IMR-90 (cell line): ENCODE measurements around the gene SLC25A21. TPM values are rescaled to one million over a fixed set of nuclear protein-coding genes. Genes with fewer than 3 reads are reported as not detected.

Experiments
- ATAC-seq: fragments of 200-7000 bp; cut with Tn5 transposase; 2 replicates; pipeline ENCODE4 v1.9.1; 2020; ENCODE audit warnings: low read depth, mild to moderate bottlenecking, moderate library complexity
- BruUV-seq: library from RNA; stranded (reverse); fragments of 400-500 nt; replicated peaks from 2 replicates; lab custom pipeline; 2021; lab: Mats Ljungman, UMichigan
- CTCF ChIA-PET: fragments of 300-600 bp; formaldehyde crosslinking; extraction: SDS; loops from one replicate; lab custom pipeline; 2021; ENCODE audit warnings: antibody characterized with exemption; lab: Yijun Ruan, JAX
- POLR2A ChIA-PET: fragments of 300-600 bp; sonication (Branson Sonifier 250); formaldehyde crosslinking; loops from one replicate; lab custom pipeline; 2022; ENCODE audit warnings: antibody characterized with exemption; ENCODE audit not compliant: unreplicated experiment; lab: Charles Lee
- DNase-seq: peaks from one replicate; pipeline ENCODE4 v3.0.0; 2013
- H2AFZ ChIP-seq: replicated peaks from 2 replicates; pipeline ENCODE3; 2013; ENCODE audit warnings: low read length, mild to moderate bottlenecking; ENCODE audit not compliant: poor library complexity
- H2AK5ac ChIP-seq: 2 replicates; pipeline ENCODE4 v1.6.1; 2013; ENCODE audit warnings: low read depth, low read length, inconsistent platforms
- H2AK9ac ChIP-seq: replicated peaks from 2 replicates; pipeline ENCODE3; 2013; ENCODE audit warnings: mild to moderate bottlenecking, low read depth, low read length, moderate library complexity; ENCODE audit not compliant: poor library complexity
- H2BK120ac ChIP-seq: 2 replicates; pipeline ENCODE4 v1.6.1; 2013; ENCODE audit warnings: low read depth, low read length, inconsistent platforms
- H2BK15ac ChIP-seq: 3 replicates; pipeline ENCODE4 v1.6.1; 2013; ENCODE audit warnings: low read depth, low read length, inconsistent platforms
- H2BK20ac ChIP-seq: 2 replicates; pipeline ENCODE4 v1.6.1; 2013; ENCODE audit warnings: low read depth, mild to moderate bottlenecking, inconsistent platforms, low read length, moderate library complexity
- H2BK5ac ChIP-seq: 2 replicates; pipeline ENCODE4 v1.6.1; 2013; ENCODE audit warnings: mild to moderate bottlenecking, low read depth, low read length, inconsistent platforms; ENCODE audit not compliant: poor library complexity, severe bottlenecking
- H3K14ac ChIP-seq: replicated peaks from 2 replicates; pipeline ENCODE4 v1.6.1; 2013; ENCODE audit warnings: low read depth, low read length, inconsistent platforms
- H3K18ac ChIP-seq: 2 replicates; pipeline ENCODE4 v1.6.1; 2013; ENCODE audit warnings: low read depth, low read length, control low read depth
- H3K23ac ChIP-seq: 2 replicates; pipeline ENCODE4 v1.6.1; 2013; ENCODE audit warnings: low read depth, low read length, inconsistent platforms
- H3K27ac ChIP-seq: 2 replicates; pipeline ENCODE4 v1.5.1; 2013; ENCODE audit warnings: mild to moderate bottlenecking, control low read depth, low read length; ENCODE audit not compliant: insufficient read depth
- H3K27me3 ChIP-seq: 2 replicates; pipeline ENCODE4 v1.6.1; 2013; ENCODE audit warnings: low read length; ENCODE audit not compliant: control insufficient read depth, insufficient read depth
- H3K36me3 ChIP-seq: 2 replicates; pipeline ENCODE4 v1.6.1; 2013; ENCODE audit warnings: low read length, mixed read lengths; ENCODE audit not compliant: control insufficient read depth, insufficient read depth
- H3K4ac ChIP-seq: 2 replicates; pipeline ENCODE4 v1.6.1; 2013; ENCODE audit warnings: low read depth, low read length, inconsistent platforms
- H3K4me1 ChIP-seq: 2 replicates; pipeline ENCODE4 v1.6.1; 2013; ENCODE audit warnings: low read length, mixed read lengths; ENCODE audit not compliant: control insufficient read depth, insufficient read depth
- H3K4me2 ChIP-seq: 2 replicates; pipeline ENCODE4 v1.6.1; 2013; ENCODE audit warnings: low read depth, mild to moderate bottlenecking, control low read depth, low read length, moderate library complexity
- H3K4me3 ChIP-seq: 2 replicates; pipeline ENCODE4 v1.5.1; 2013; ENCODE audit warnings: low read depth, mild to moderate bottlenecking, control low read depth, low read length, moderate library complexity; ENCODE audit not compliant: insufficient read depth
- H3K56ac ChIP-seq: 2 replicates; pipeline ENCODE4 v1.6.1; 2013; ENCODE audit warnings: low read length, inconsistent platforms; ENCODE audit not compliant: insufficient read depth; ENCODE audit errors: extremely low read depth
- H3K79me1 ChIP-seq, 2 experiments: 2 replicates each; pipeline ENCODE4 v1.6.1; 2013; ENCODE audit warnings: low read length in 2 of 2, inconsistent platforms in 1 of 2, low read depth in 1 of 2
- H3K9ac ChIP-seq: 2 replicates; pipeline ENCODE4 v1.6.1; 2013; ENCODE audit warnings: low read depth, low read length, control low read depth
- H3K9me1 ChIP-seq: 2 replicates; pipeline ENCODE4 v1.6.1; 2013; ENCODE audit warnings: low read length, inconsistent platforms; ENCODE audit not compliant: insufficient read depth
- H3K9me3 ChIP-seq: 2 replicates; pipeline ENCODE4 v1.6.1; 2013; ENCODE audit warnings: low read length; ENCODE audit not compliant: control insufficient read depth, insufficient read depth
- H4K20me1 ChIP-seq: 2 replicates; pipeline ENCODE4 v1.6.1; 2013; ENCODE audit warnings: low read length, inconsistent platforms; ENCODE audit not compliant: insufficient read depth
- H4K5ac ChIP-seq: 2 replicates; pipeline ENCODE4 v1.6.1; 2013; ENCODE audit warnings: mild to moderate bottlenecking, low read depth, low read length, control low read depth
- H4K8ac ChIP-seq, 2 experiments: 2 replicates each; pipeline ENCODE4 v1.6.1; 2013; ENCODE audit warnings: low read depth in 2 of 2, low read length in 2 of 2, control low read depth in 1 of 2, inconsistent platforms in 1 of 2
- H4K91ac ChIP-seq: 2 replicates; pipeline ENCODE4 v1.6.1; 2013; ENCODE audit warnings: low read depth, low read length, inconsistent platforms; ENCODE audit not compliant: insufficient read depth
- BHLHE40 ChIP-seq: fragments of 150-350 bp; IDR thresholded peaks from 2 replicates; pipeline ENCODE4 v1.6.1; 2016; ENCODE audit warnings: mild to moderate bottlenecking, low read depth, low read length
- CHD1 ChIP-seq: IDR thresholded peaks from 2 replicates; pipeline ENCODE4 v1.6.1; 2012; ENCODE audit warnings: low read depth, low read length, improper control_type of control experiment
- CTCF ChIP-seq: conservative IDR thresholded peaks from 2 replicates; pipeline ENCODE4 v1.5.1; 2012; ENCODE audit warnings: mild to moderate bottlenecking, low read depth, low read length, improper control_type of control experiment
- ELK1 ChIP-seq: fragments of 150-350 bp; IDR thresholded peaks from 2 replicates; pipeline ENCODE4 v1.6.1; 2016; ENCODE audit warnings: low read depth, mild to moderate bottlenecking, low read length, moderate library complexity, borderline replicate concordance
- FOS ChIP-seq: fragments of 150-350 bp; IDR thresholded peaks from 2 replicates; pipeline ENCODE4 v1.6.1; 2016; ENCODE audit warnings: low read depth, low read length
- MAFK ChIP-seq: IDR thresholded peaks from 2 replicates; pipeline ENCODE4 v1.6.1; 2012; ENCODE audit warnings: low read depth, low read length, improper control_type of control experiment
- MAZ ChIP-seq: IDR thresholded peaks from 2 replicates; pipeline ENCODE4 v1.6.1; 2012; ENCODE audit warnings: low read depth, mild to moderate bottlenecking, low read length, improper control_type of control experiment, moderate library complexity, borderline replicate concordance
- MXI1 ChIP-seq: IDR thresholded peaks from 2 replicates; pipeline ENCODE4 v1.6.1; 2012; ENCODE audit warnings: low read depth, mild to moderate bottlenecking, low read length, moderate library complexity, borderline replicate concordance
- NFE2L2 ChIP-seq: fragments of 150-350 bp; IDR thresholded peaks from 2 replicates; pipeline ENCODE4 v1.6.1; 2016; ENCODE audit warnings: low read depth, mild to moderate bottlenecking, low read length
- RAD21 ChIP-seq: IDR thresholded peaks from 2 replicates; pipeline ENCODE4 v1.6.1; 2012; ENCODE audit warnings: low read length, improper control_type of control experiment
- RCOR1 ChIP-seq: IDR thresholded peaks from 2 replicates; pipeline ENCODE4 v1.6.1; 2012; ENCODE audit warnings: mild to moderate bottlenecking, low read length, improper control_type of control experiment; ENCODE audit not compliant: insufficient replicate concordance
- RFX5 ChIP-seq: IDR thresholded peaks from 2 replicates; pipeline ENCODE4 v1.8.0; 2012; ENCODE audit warnings: low read depth, mild to moderate bottlenecking, low read length, moderate library complexity
- SMC3 ChIP-seq: fragments of 150-350 bp; IDR thresholded peaks from 2 replicates; pipeline ENCODE4 v1.6.1; 2016; ENCODE audit warnings: low read depth, mild to moderate bottlenecking, antibody characterized with exemption, low read length, moderate library complexity
- USF2 ChIP-seq: fragments of 150-350 bp; IDR thresholded peaks from 2 replicates; pipeline ENCODE4 v1.6.1; 2017; ENCODE audit warnings: mild to moderate bottlenecking, antibody characterized with exemption, low read length, low read depth
- WGBS, 2 experiments: methylation state at CpG; one replicate each; pipeline versions ENCODE4 v1.1.5 to v1.1.7; 2013; ENCODE audit warnings: missing lambda C conversion rate in 2 of 2; ENCODE audit not compliant: insufficient read length in 1 of 2; ENCODE audit errors: extremely low coverage in 2 of 2; 5-methylcytosine and 5-hydroxymethylcytosine counted together
- dilution Hi-C: fragments of 300-500 bp; cut with HindIII; formaldehyde crosslinking; loops from one replicate; pipeline ENCODE4 v1.14.3; 2018; ENCODE audit warnings: low sequenced_read_pairs; ENCODE audit not compliant: unreplicated experiment
- in situ Hi-C: fragments of 300-500 bp; cut with MboI; formaldehyde crosslinking; loops from 3 replicates; pipeline ENCODE4 v1.14.3; 2019; ENCODE audit warnings: low sequenced_read_pairs, inconsistent platforms, mixed read lengths
- intact Hi-C: fragments of 100-400 bp; cut with micrococcal nuclease; formaldehyde crosslinking; loops from 2 replicates; pipeline ENCODE4 v1.10.0; 2022
- polyA plus RNA-seq, 3 experiments: library from polyadenylated mRNA; depleted of rRNA; stranded (reverse); fragments of >200 nt; gene quantifications; 2 replicates each; pipeline ENCODE4 v1.2.3, GENCODE V29; 2012; ENCODE audit warnings: low replicate concordance in 1 of 3
- total RNA-seq: library from RNA; depleted of rRNA; stranded (reverse); fragments of >200 nt; gene quantifications from 2 replicates; pipeline ENCODE4 v1.2.3, GENCODE V29; 2012

The SLC25A21 gene
- total and polyA plus RNA-seq, 2 of the 4 experiments (the other 2 are of a cell fraction): 0.62 to 0.90 TPM

- Histone ChIP-seq H3K18ac (no peak overlapping the region), H2BK120ac (no peak overlapping the region), H3K4ac (no peak overlapping the region), H3K36me3 (no peaks in the 10 kb centered on the region), H4K91ac (no peak overlapping the region), H2BK20ac (no peak overlapping the region), H4K8ac (no peak overlapping the region), H3K9ac (no peak overlapping the region), H2BK15ac (no peak overlapping the region), H3K14ac (no peak overlapping the region), H3K56ac (no peak overlapping the region), H3K27ac (no peak overlapping the region), H2AK9ac (no peak overlapping the region), H4K20me1 (no peaks in the 10 kb centered on the region), H2BK5ac (no peak overlapping the region), H3K4me3 (no peak overlapping the region), H3K4me2 (no peak overlapping the region), H3K9me1 (no peaks in the 10 kb centered on the region), H3K27me3 (peaks cover 60% of the 10 kb centered on the region), H2AFZ (no peak overlapping the region), H2AK5ac (no peak overlapping the region), H3K23ac (no peak overlapping the region), H3K9me3 (peaks cover 11% of the 10 kb centered on the region), H3K79me1 (no peaks in the 10 kb centered on the region), H3K4me1 (peaks cover 5% of the 10 kb centered on the region; the same call in 1 of the 2 replicates), H4K5ac (no peak overlapping the region)
- intact Hi-C loops: no loop called here
- in situ Hi-C loops: no loop called here
- no TSS peak for BruUV-seq
- no peak for TF ChIP-seq CTCF
- TF ChIP-seq MAZ: no peak
- TF ChIP-seq RCOR1: no peak
- TF ChIP-seq FOS: no peak
- TF ChIP-seq BHLHE40: no peak
- TF ChIP-seq RAD21: no peak
- TF ChIP-seq MXI1: no peak
- no peak for TF ChIP-seq USF2
- no peak for TF ChIP-seq MAFK
- TF ChIP-seq CHD1: no peak
- no peak for TF ChIP-seq SMC3
- TF ChIP-seq NFE2L2: no peak
- TF ChIP-seq RFX5: no peak
- no peak for TF ChIP-seq ELK1
- dilution Hi-C loops: no loop called here
- ATAC-seq: no peak
- ChIA-PET CTCF (no interaction called here), POLR2A (no interaction called here)
- DNase-seq: no peak
- 11% methylated on average over 6 of the region's 18 CpGs; no CpG with 5 or more reads in 1 of the 2 experiments for WGBS, 2 experiments
These were observed 506.5 kb downstream of the SLC25A21 start for GRCh38 chr14:36665887-36666415.
